HepG2 (cell line): ENCODE results near the gene ALDH3A2. TPM values are rescaled to one million over a fixed set of nuclear protein-coding genes. Genes with fewer than 3 reads are reported as not detected.
A peak's percentile ranks its signal among the peaks of the same experiment; 100 is the strongest.

Experiments used
- HDAC2 ChIP-seq: sonication (generic); formaldehyde crosslinking; IDR thresholded peaks from 2 replicates; pipeline ENCODE4 v1.4.0; 2020; ENCODE audit warnings: missing genetic modification reagents
- NR2C2 ChIP-seq: sonication (generic); formaldehyde crosslinking; IDR thresholded peaks from 2 replicates; pipeline ENCODE4 v1.4.0; 2020; ENCODE audit warnings: missing genetic modification reagents, mild to moderate bottlenecking, moderate library complexity, borderline replicate concordance
- NR2F1 ChIP-seq, 2 experiments: fragments of 450-650 bp in 1 of 2; formaldehyde crosslinking in 1 of 2; IDR thresholded peaks; 2 replicates each; pipeline versions ENCODE4 v1.5.0 to v1.6.1; 2016 to 2020; ENCODE audit warnings: mild to moderate bottlenecking in 1 of 2, missing compliant biosample characterization in 1 of 2, missing genetic modification reagents in 1 of 2, moderate library complexity in 1 of 2
- REL ChIP-seq: sonication (generic); formaldehyde crosslinking; conservative IDR thresholded peaks from 2 replicates; pipeline ENCODE4 v1.8.0; 2022; ENCODE audit warnings: mild to moderate bottlenecking, missing genetic modification reagents, moderate library complexity
- ZNF547 ChIP-seq: sonication (generic); formaldehyde crosslinking; IDR thresholded peaks from 2 replicates; pipeline ENCODE4 v1.5.1; 2020; ENCODE audit warnings: mild to moderate bottlenecking, missing genetic modification reagents
- polyA plus RNA-seq, 8 experiments: library from polyadenylated mRNA; depleted of rRNA in 3 of 8; stranded (reverse) in 7 of 8; unstranded in 1 of 8; fragments of >200 nt; fragmentation: Illumina TruSeq in 4 of 8; extraction: Trizol in 4 of 8; gene quantifications; 2 replicates each; pipeline versions ENCODE4 v1.2.1 to v1.2.3, GENCODE V29; 2011 to 2016; ENCODE audit warnings: low read depth in 4 of 8, missing spikeins in 1 of 8, mixed read lengths in 1 of 8; ENCODE audit not compliant: insufficient read depth in 1 of 8
- total RNA-seq, 5 experiments: library from RNA; depleted of rRNA; stranded (reverse); fragments of >200 nt; fragmentation: Illumina TruSeq; extraction: Trizol; gene quantifications; 2 replicates each; pipeline ENCODE4 v1.2.3, GENCODE V29; 2016; ENCODE audit warnings: low read depth in 1 of 5
- TF ChIP-seq, protein P1 (sequence below): sonication (generic); formaldehyde crosslinking; IDR thresholded peaks from 2 replicates; pipeline ENCODE4 v1.5.1; 2020; ENCODE audit warnings: mild to moderate bottlenecking, missing genetic modification reagents, moderate library complexity

Gene ALDH3A2
- total and polyA plus RNA-seq, 2 of the 13 experiments (the other 11 are each of a cell fraction or from before 2014, with no cell fraction given), result 80.8 to 180 TPM

DNA sequence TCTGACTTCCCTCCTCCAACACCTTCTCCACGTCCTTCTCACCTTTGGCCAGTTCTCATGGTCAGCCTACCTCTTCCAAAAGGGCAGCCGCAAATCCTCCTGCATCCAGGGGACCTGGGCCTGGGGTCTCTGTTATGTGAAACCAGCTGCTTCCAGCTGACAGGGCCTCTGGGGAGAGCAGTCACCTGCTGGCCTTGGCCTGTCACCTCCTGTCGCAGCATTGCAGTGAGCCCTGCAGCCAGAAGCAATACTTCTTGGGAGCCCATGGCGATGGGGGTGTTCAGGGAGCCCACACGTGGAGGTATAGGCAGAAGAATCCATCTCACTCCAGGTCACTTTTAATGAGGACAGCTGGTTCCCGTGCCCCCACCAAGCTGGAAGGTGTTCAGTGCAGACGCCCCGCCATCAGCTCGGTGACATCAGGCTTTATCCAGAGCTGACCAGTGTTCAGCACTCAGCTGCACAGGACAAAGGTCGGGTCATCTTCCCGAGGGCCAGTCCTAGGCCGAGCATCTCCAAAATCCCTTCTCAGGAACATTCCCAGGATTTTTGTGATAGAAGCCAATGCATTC lies 69.6 kb downstream of the ALDH3A2 start (continued):
- TF ChIP-seq NR2F1 (CRISPR knock-in tag; IDR thresholded peaks at IDR 0.05) (0 out of 4 replicates have a peak, but pooled peaks of 1 of the 2 experiments have one; percentile 32), ZNF547 (0 out of 2 replicates have a peak, but pooled peaks have one; percentile 61), HDAC2 (CRISPR knock-in tag) (0 out of 2 replicates have a peak, but pooled peaks have one; percentile 22), REL (CRISPR knock-in tag) (no peak), NR2C2 (0 out of 2 replicates have a peak, but pooled peaks have one; percentile 39)
- TF ChIP-seq, protein P1, sequence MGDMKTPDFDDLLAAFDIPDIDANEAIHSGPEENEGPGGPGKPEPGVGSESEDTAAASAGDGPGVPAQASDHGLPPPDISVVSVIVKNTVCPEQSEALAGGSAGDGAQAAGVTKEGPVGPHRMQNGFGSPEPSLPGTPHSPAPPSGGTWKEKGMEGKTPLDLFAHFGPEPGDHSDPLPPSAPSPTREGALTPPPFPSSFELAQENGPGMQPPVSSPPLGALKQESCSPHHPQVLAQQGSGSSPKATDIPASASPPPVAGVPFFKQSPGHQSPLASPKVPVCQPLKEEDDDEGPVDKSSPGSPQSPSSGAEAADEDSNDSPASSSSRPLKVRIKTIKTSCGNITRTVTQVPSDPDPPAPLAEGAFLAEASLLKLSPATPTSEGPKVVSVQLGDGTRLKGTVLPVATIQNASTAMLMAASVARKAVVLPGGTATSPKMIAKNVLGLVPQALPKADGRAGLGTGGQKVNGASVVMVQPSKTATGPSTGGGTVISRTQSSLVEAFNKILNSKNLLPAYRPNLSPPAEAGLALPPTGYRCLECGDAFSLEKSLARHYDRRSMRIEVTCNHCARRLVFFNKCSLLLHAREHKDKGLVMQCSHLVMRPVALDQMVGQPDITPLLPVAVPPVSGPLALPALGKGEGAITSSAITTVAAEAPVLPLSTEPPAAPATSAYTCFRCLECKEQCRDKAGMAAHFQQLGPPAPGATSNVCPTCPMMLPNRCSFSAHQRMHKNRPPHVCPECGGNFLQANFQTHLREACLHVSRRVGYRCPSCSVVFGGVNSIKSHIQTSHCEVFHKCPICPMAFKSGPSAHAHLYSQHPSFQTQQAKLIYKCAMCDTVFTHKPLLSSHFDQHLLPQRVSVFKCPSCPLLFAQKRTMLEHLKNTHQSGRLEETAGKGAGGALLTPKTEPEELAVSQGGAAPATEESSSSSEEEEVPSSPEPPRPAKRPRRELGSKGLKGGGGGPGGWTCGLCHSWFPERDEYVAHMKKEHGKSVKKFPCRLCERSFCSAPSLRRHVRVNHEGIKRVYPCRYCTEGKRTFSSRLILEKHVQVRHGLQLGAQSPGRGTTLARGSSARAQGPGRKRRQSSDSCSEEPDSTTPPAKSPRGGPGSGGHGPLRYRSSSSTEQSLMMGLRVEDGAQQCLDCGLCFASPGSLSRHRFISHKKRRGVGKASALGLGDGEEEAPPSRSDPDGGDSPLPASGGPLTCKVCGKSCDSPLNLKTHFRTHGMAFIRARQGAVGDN, result peak; percentile 48
